Measurements from ENCODE around the gene GSTO2. TPM values are rescaled to one million over a fixed set of nuclear protein-coding genes. Genes with fewer than 3 reads are reported as not detected.

The GSTO2 gene
- total and polyA plus RNA-seq, 10 of the 15 experiments (the other 5 are each of a cell fraction or from before 2014, with no cell fraction given) = 0.16 to 0.86 (median 0.46) TPM

GRCh38 chr10:104268713-104269645 lies at the start of gene GSTO2 (continued):
- TF ChIP-seq CUX1 (IDR thresholded peaks at IDR 0.05; ENCODE audit: insufficient replicate concordance, low read depth, low read length) = no peak
- TF ChIP-seq NR2C2 (IDR thresholded peaks at IDR 0.05; ENCODE audit: borderline replicate concordance, control insufficient read depth, insufficient read length, low read depth) = no peak
- TF ChIP-seq NBN (IDR thresholded peaks at IDR 0.05) = peak; percentile 45; the same call in 1 of the 2 replicates
- no peak for TF ChIP-seq EGR1 (IDR thresholded peaks at IDR 0.05; ENCODE audit: borderline replicate concordance in 1 of 2, low read depth in 2 of 2, low read length in 2 of 2)
- no peak for TF ChIP-seq RAD21 (IDR thresholded peaks at IDR 0.05; ENCODE audit: insufficient read depth, low read depth, low read length)
- no peak for TF ChIP-seq REST (IDR thresholded peaks at IDR 0.05; ENCODE audit: low read depth, low read length)
- peak; percentile 76 for TF ChIP-seq E2F8 (IDR thresholded peaks at IDR 0.05; ENCODE audit: low read depth, partially characterized antibody)
- peak; percentile 52 for TF ChIP-seq E4F1 (IDR thresholded peaks at IDR 0.05; ENCODE audit: borderline replicate concordance, partially characterized antibody)
- peak; percentile 75 for TF ChIP-seq MAX (IDR thresholded peaks at IDR 0.05; ENCODE audit: low read depth, low read length)
- 0 out of 2 replicates have a peak, but pooled peaks have one; percentile 34 for TF ChIP-seq NR2F1 (conservative IDR thresholded peaks at IDR 0.05)
- TF ChIP-seq HCFC1 (IDR thresholded peaks at IDR 0.05; ENCODE audit: low read length) = peak; percentile 60
- no peak for TF ChIP-seq KAT2A (conservative IDR thresholded peaks at IDR 0.05; ENCODE audit: control insufficient read depth, low read depth, low read length)

All from GM12878 (cell line).